GM18507 (cell line): ENCODE measurements around the gene RXFP4.
A peak's percentile ranks its signal among the peaks of the same experiment; 100 is the strongest.

Source experiments
- DNase-seq: peaks from one replicate; pipeline ENCODE4 v3.0.0; 2011; ENCODE audit warnings: low read depth; ENCODE audit not compliant: insufficient read length; ENCODE audit errors: extremely low spot score
- FAIRE-seq: peaks from 2 replicates; lab custom pipeline; 2011; peaks lifted over from hg19 to GRCh38; lab: Jason Lieb, UNC

The RXFP4 gene

GRCh38 chr1:155951753-155952504 lies 10.5 kb downstream of the RXFP4 start:
- FAIRE-seq = no peak
- no peak for DNase-seq

GRCh38 chr1:155952505-155952890 lies 11.1 kb downstream of the RXFP4 start:
- FAIRE-seq = no peak

GRCh38 chr1:155954645-155955044 lies 13.2 kb downstream of the RXFP4 start:
- FAIRE-seq (no peak), DNase-seq (no peak)

More at GRCh38 chr1:155952505-155952890, 11.1 kb downstream of the RXFP4 start:
- no peak for DNase-seq

GRCh38 chr1:155957411-155957915 lies 16.0 kb downstream of the RXFP4 start:
- FAIRE-seq = no peak

GRCh38 chr1:155960081-155960745 lies 18.8 kb downstream of the RXFP4 start:
- FAIRE-seq = no peak
- DNase-seq = no peak

More at GRCh38 chr1:155957411-155957915, 16.0 kb downstream of the RXFP4 start:
- no peak for DNase-seq

GRCh38 chr1:155961937-155962336 lies 20.5 kb downstream of the RXFP4 start:
- FAIRE-seq = peak; percentile 31
- no peak for DNase-seq

- no peak for DNase-seq
Observed at GRCh38 chr1:155962599-155963211, 21.3 kb downstream of the RXFP4 start.

GRCh38 chr1:155964193-155964592 lies 22.8 kb downstream of the RXFP4 start:
- FAIRE-seq (no peak), DNase-seq (no peak)

More at GRCh38 chr1:155962599-155963211, 21.3 kb downstream of the RXFP4 start:
- no peak for FAIRE-seq

GRCh38 chr1:155966135-155966534 lies 24.7 kb downstream of the RXFP4 start:
- DNase-seq (no peak), FAIRE-seq (no peak)

- FAIRE-seq (no peak), DNase-seq (no peak)
Observed at GRCh38 chr1:155966750-155967149, 25.3 kb downstream of the RXFP4 start.

GRCh38 chr1:155967341-155968050 lies 26.1 kb downstream of the RXFP4 start:
- DNase-seq (no peak), FAIRE-seq (no peak)

GRCh38 chr1:155968051-155968400 lies 26.6 kb downstream of the RXFP4 start:
- DNase-seq (no peak), FAIRE-seq (no peak)

GRCh38 chr1:155968670-155969069 lies 27.2 kb downstream of the RXFP4 start:
- FAIRE-seq = no peak
- DNase-seq = no peak

- no peak for DNase-seq
- no peak for FAIRE-seq
Observed at GRCh38 chr1:155969377-155969791, 27.9 kb downstream of the RXFP4 start.

GRCh38 chr1:155970531-155971167 lies 29.2 kb downstream of the RXFP4 start:
- peak; percentile 72 for FAIRE-seq
- no peak for DNase-seq

GRCh38 chr1:155971910-155972809 lies 30.7 kb downstream of the RXFP4 start:
- FAIRE-seq = no peak
- DNase-seq = no peak

GRCh38 chr1:155973723-155974122 lies 32.3 kb downstream of the RXFP4 start:
- no peak for FAIRE-seq
- no peak for DNase-seq
